Adrenal gland (tissue), 12 donors: ENCODE measurements around the gene TSKS. TPM values are rescaled to one million over a fixed set of nuclear protein-coding genes. Genes with fewer than 3 reads are reported as not detected.

ENCODE experiments used
- DNase-seq, 7 donors: peaks; one replicate each; pipeline ENCODE4 v3.0.0-alpha.2; 2019 to 2020
- H3K27ac ChIP-seq, 5 donors: fragments of 200-600 bp; sonication (generic) in 4 of 5; 1 replicate in 3 of 5; 2 replicates in 2 of 5; pipeline versions ENCODE4 v1.5.1 to v1.8.0; 2016 to 2020; ENCODE audit warnings: mild to moderate bottlenecking in 1 of 5
- H3K27me3 ChIP-seq: fragments of 200-600 bp; 2 replicates; pipeline ENCODE4 v1.8.0; 2021
- H3K36me3 ChIP-seq, 2 donors: fragments of 200-600 bp; replicated peaks in 1 of 2; 1 replicate in 1 of 2; 2 replicates in 1 of 2; pipeline versions ENCODE4 v1.5.1 to v1.8.0; 2018 to 2022
- H3K4me1 ChIP-seq, 2 donors: fragments of 200-600 bp; replicated peaks in 1 of 2; 1 replicate in 1 of 2; 2 replicates in 1 of 2; pipeline versions ENCODE4 v1.5.1 to v1.8.0; 2018 to 2021
- H3K4me3 ChIP-seq, 4 donors: fragments of 200-600 bp; sonication (generic) in 3 of 4; one replicate each; pipeline ENCODE4 v1.5.1; 2016 to 2018
- H3K9me3 ChIP-seq, 3 donors: fragments of 200-600 bp; sonication (generic) in 1 of 3; replicated peaks in 1 of 3; 1 replicate in 2 of 3; 2 replicates in 1 of 3; pipeline versions ENCODE4 v1.5.1 to v1.8.0; 2016 to 2021
- CTCF ChIP-seq, 6 experiments: fragments of 450-650 bp in 4 of 6; fragments of 200-600 bp in 2 of 6; sonication (generic) in 1 of 6; IDR thresholded peaks; 1 replicate in 5 of 6; 2 replicates in 1 of 6; pipeline versions ENCODE4 v1.5.1 to v1.8.0; 2016 to 2021; ENCODE audit warnings: antibody characterized with exemption in 6 of 6, mild to moderate bottlenecking in 2 of 6, moderate library complexity in 1 of 6
- POLR2A ChIP-seq, 2 donors: fragments of 450-650 bp; IDR thresholded peaks; one replicate each; pipeline ENCODE4 v1.6.1; 2017; ENCODE audit warnings: antibody characterized with exemption in 2 of 2, mild to moderate bottlenecking in 2 of 2, moderate library complexity in 1 of 2
- WGBS, 4 donors: extraction: QIAGEN DNeasy Blood & Tissue Kit in 2 of 4; methylation state at CpG; one replicate each; pipeline versions ENCODE4 v1.1.5 to v1.1.7; 2013 to 2017; 5-methylcytosine and 5-hydroxymethylcytosine counted together
- intact Hi-C, 2 donors: fragments of 100-400 bp; cut with DNase I; formaldehyde crosslinking; loops; one replicate each; pipeline versions ENCODE4 v1.14.1 to v1.15.0; 2022 to 2023
- polyA plus RNA-seq, 3 donors: library from polyadenylated mRNA; stranded (reverse); fragments of 200-250 nt in 2 of 3; fragments of 350-450 nt in 1 of 3; fragmentation: Illumina TruSeq in 1 of 3; extraction: RNeasy Lipid Tissue Mini Kit (QIAGEN cat#74804) in 1 of 3; gene quantifications; one replicate each; pipeline ENCODE4 v1.2.3, GENCODE V29; 2013 to 2014
- total RNA-seq, 9 donors: library from RNA; depleted of rRNA in 4 of 9; stranded (reverse); fragments of >200 nt in 4 of 9; fragments of 120-200 nt in 1 of 9; fragmentation: NEBNext Ultra II Directional in 1 of 9; extraction: Animal tissue kit (Norgen Biotek cat#: 25700) in 1 of 9; gene quantifications; one replicate each; pipeline versions ENCODE4 v1.1.0 to v1.2.4, GENCODE V29; 2013 to 2023
- donor health status: healthy with polysubstance abuse.
- donor health status: Bipolar disorder and iron deficiency.
- donor health status: DM: yes; HTN: yes; CAD: no.
- donor health status: DM: no; HTN: no; CAD: no.
- donor health status: DM: no; HTN: no; CAD: no.
- donor health status: DM: yes; HTN: yes; CAD: no.

TSKS gene
- total and polyA plus RNA-seq, 12 donors, result 0.11 to 1.7 (median 0.42) TPM; not detected in 5

GRCh38 chr19:49802836-49803528 lies 39.9 kb upstream of the TSKS start:
- Histone ChIP-seq H3K9me3 (no peaks in the 10 kb centered on the region), H3K36me3 (peaks cover 0 to 56% of the 10 kb centered on the region in 2 donors), H3K27me3 (no peaks in the 10 kb centered on the region), H3K4me3 (peak overlapping the region in 2 of 4 donors; percentile 3 to 67), H3K4me1 (peaks cover 12 to 16% of the 10 kb centered on the region in 2 donors), H3K27ac (peak overlapping the region; percentile 76 to 97 (median 92))
- WGBS, 4 donors, result 63 to 71% (median 68%) methylated on average over 22 to 24 of the region's 24 CpGs
- peak in 1 of 2 donors; percentile 25 for TF ChIP-seq POLR2A (IDR thresholded peaks at IDR 0.05)
- no peak for TF ChIP-seq CTCF (IDR thresholded peaks at IDR 0.05)
- DNase-seq, result peak; percentile 64 to 75 (median 70)
- intact Hi-C loops, result loop anchor here in 1 of 2 donors (10.0 kb wide), 1 partner anchor 48 kb away; no protein-coding TSS in a partner anchor

GRCh38 chr19:49801966-49802661 lies 39.0 kb upstream of the TSKS start:
- intact Hi-C loops, result loop anchor here in 1 of 2 donors (10.0 kb wide), 1 partner anchor 47 kb away; no protein-coding TSS in a partner anchor
- peak; percentile 93 to 98 (median 97) for DNase-seq
- H3K4me1 ChIP-seq, result peaks cover 12 to 16% of the 10 kb centered on the region in 2 donors
- H3K9me3 ChIP-seq, result no peaks in the 10 kb centered on the region
- peaks cover 0 to 65% of the 10 kb centered on the region in 2 donors for H3K36me3 ChIP-seq
- H3K27ac ChIP-seq, result peak overlapping the region; percentile 76 to 97 (median 92)
- no peaks in the 10 kb centered on the region for H3K27me3 ChIP-seq
- TF ChIP-seq CTCF (IDR thresholded peaks at IDR 0.05) (peak; percentile 19 to 67 (median 40)), POLR2A (IDR thresholded peaks at IDR 0.05) (peak in 1 of 2 donors; percentile 75)
- 14 to 36% (median 30%) methylated on average over 25 to 37 of the region's 38 CpGs for WGBS, 4 donors
- H3K4me3 ChIP-seq, result peak overlapping the region in 3 of 4 donors; percentile 25 to 67 (median 34)

- peak overlapping the region in 2 of 4 donors; percentile 34 to 67 for H3K4me3 ChIP-seq
- intact Hi-C loops, result loop anchor here in 1 of 2 donors (10.0 kb wide), 1 partner anchor 47 kb away; no protein-coding TSS in a partner anchor
- peaks cover 0 to 71% of the 10 kb centered on the region in 2 donors for H3K36me3 ChIP-seq
- peak in 1 of 2 donors; percentile 77 for TF ChIP-seq POLR2A (IDR thresholded peaks at IDR 0.05)
- no peak for TF ChIP-seq CTCF (IDR thresholded peaks at IDR 0.05)
- peaks cover 12 to 16% of the 10 kb centered on the region in 2 donors for H3K4me1 ChIP-seq
- no peaks in the 10 kb centered on the region for H3K9me3 ChIP-seq
- peak; percentile 88 to 97 (median 92) for DNase-seq
- no peaks in the 10 kb centered on the region for H3K27me3 ChIP-seq
- peak overlapping the region; percentile 76 to 97 (median 92) for H3K27ac ChIP-seq
- WGBS, 4 donors, result 38 to 61% (median 44%) methylated on average over 10 to 32 of the region's 32 CpGs
Observed at GRCh38 chr19:49801401-49801888, 38.3 kb upstream of the TSKS start.

GRCh38 chr19:49800771-49801170 lies 37.7 kb upstream of the TSKS start:
- TF ChIP-seq POLR2A (IDR thresholded peaks at IDR 0.05) (no peak), CTCF (IDR thresholded peaks at IDR 0.05) (no peak)
- WGBS, 4 donors, result 93 to 96% (median 95%) methylated on average over 10 of the region's 10 CpGs
- Histone ChIP-seq H3K9me3 (no peaks in the 10 kb centered on the region), H3K27me3 (no peaks in the 10 kb centered on the region), H3K4me1 (peaks cover 12 to 16% of the 10 kb centered on the region in 2 donors), H3K4me3 (peak overlapping the region in 1 of 4 donors; percentile 67), H3K27ac (peak overlapping the region; percentile 2 to 97 (median 92)), H3K36me3 (peaks cover 0 to 73% of the 10 kb centered on the region in 2 donors)
- no peak for DNase-seq
- intact Hi-C loops, result loop anchor here in 1 of 2 donors (10.0 kb wide), 1 partner anchor 46 kb away; no protein-coding TSS in a partner anchor
